Measurements from ENCODE around the gene STAT4. TPM values are rescaled to one million over a fixed set of nuclear protein-coding genes. Genes with fewer than 3 reads are reported as not detected.

Gene STAT4
- total RNA-seq, 4 donors from 2014 or later = 3.1 to 9.1 TPM; not detected in 2

DNA sequence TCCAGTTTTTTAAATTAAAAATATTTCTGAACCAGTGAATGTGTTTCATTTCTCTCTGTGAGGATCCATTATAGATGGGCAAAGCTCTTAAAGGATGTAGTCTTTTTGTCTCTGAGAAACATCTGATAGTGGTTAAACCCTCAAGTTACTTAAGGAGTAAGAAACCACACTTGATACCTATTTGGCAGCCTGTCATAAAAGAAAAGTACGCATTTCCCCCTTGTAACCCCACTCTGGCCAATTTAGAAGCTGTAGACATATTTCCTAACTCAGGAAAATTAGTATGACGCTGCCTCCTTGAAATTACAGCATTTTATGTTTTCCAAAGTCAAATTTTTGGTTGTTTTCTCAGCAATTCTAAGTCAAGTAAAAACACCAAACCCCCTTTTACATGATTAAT lies 2.0 kb downstream of the STAT4 start:
- TF ChIP-seq, protein P1, sequence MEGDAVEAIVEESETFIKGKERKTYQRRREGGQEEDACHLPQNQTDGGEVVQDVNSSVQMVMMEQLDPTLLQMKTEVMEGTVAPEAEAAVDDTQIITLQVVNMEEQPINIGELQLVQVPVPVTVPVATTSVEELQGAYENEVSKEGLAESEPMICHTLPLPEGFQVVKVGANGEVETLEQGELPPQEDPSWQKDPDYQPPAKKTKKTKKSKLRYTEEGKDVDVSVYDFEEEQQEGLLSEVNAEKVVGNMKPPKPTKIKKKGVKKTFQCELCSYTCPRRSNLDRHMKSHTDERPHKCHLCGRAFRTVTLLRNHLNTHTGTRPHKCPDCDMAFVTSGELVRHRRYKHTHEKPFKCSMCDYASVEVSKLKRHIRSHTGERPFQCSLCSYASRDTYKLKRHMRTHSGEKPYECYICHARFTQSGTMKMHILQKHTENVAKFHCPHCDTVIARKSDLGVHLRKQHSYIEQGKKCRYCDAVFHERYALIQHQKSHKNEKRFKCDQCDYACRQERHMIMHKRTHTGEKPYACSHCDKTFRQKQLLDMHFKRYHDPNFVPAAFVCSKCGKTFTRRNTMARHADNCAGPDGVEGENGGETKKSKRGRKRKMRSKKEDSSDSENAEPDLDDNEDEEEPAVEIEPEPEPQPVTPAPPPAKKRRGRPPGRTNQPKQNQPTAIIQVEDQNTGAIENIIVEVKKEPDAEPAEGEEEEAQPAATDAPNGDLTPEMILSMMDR (IDR thresholded peaks at IDR 0.05) = no peak
- TF ChIP-seq EP300 (IDR thresholded peaks at IDR 0.05; ENCODE audit: low read depth) (no peak), POLR2AphosphoS5 (IDR thresholded peaks at IDR 0.05) (no peak), POLR2A (IDR thresholded peaks at IDR 0.05) (no peak)
- in situ Hi-C loops (cut with MboI; ENCODE audit: low pct_ligation_motif_present in 1 of 4, low pct_unique_long_range_greater_than_20kb in 1 of 4, low sequenced_read_pairs in 3 of 4) = no loop called here
- Histone ChIP-seq H3K36me3 (no peaks in the 10 kb centered on the region), H3K4me3 (no peak overlapping the region), H3K4me1 (peaks cover 0 to 15% (median 3%) of the 10 kb centered on the region in 4 donors), H3K27me3 (no peaks in the 10 kb centered on the region), H3K9me3 (no peaks in the 10 kb centered on the region), H3K27ac (peak overlapping the region in 1 of 4 donors; percentile 19)
- intact Hi-C loops (cut with DNase I; ENCODE audit: low total_unique reads) = no loop called here
- no peak for DNase-seq
- WGBS, 2 donors (ENCODE audit: low coverage in 1 of 2) = 57 to 86% methylated on average over 2 of the region's 2 CpGs

DNA sequence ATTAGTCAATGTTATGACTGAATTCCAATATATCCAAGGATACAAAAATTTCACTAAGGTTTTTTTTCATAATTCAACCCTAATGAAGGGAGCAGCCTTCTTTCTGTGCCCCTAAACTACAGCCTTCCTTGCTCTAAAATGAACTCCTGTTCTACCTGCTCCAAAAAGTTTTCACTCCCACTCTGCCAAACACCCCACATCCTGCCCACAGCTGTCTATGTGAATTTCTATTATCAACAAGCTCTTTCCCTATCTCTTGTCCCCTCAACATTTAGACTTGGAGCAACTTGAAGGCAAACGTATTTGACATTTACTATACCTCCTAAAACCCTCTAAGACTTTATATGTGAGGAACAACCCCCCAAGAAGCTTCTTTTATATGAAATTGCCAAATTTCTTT lies 2.5 kb downstream of the STAT4 start:
- TF ChIP-seq POLR2AphosphoS5 (IDR thresholded peaks at IDR 0.05) = no peak
- TF ChIP-seq POLR2A (IDR thresholded peaks at IDR 0.05) = no peak
- TF ChIP-seq, protein P1 (IDR thresholded peaks at IDR 0.05) = no peak
- no peak for TF ChIP-seq EP300 (IDR thresholded peaks at IDR 0.05; ENCODE audit: low read depth)
- peaks cover 0 to 15% (median 3%) of the 10 kb centered on the region in 4 donors for H3K4me1 ChIP-seq
- WGBS, 2 donors (ENCODE audit: low coverage in 1 of 2) = 70 to 75% methylated on average over 1 of the region's 1 CpG
- H3K27me3 ChIP-seq = no peaks in the 10 kb centered on the region
- no peaks in the 10 kb centered on the region for H3K36me3 ChIP-seq
- in situ Hi-C loops (cut with MboI; ENCODE audit: low pct_ligation_motif_present in 1 of 4, low pct_unique_long_range_greater_than_20kb in 1 of 4, low sequenced_read_pairs in 3 of 4) = no loop called here
- no peak overlapping the region for H3K4me3 ChIP-seq
- no peak for DNase-seq
- H3K9me3 ChIP-seq = no peaks in the 10 kb centered on the region
- intact Hi-C loops (cut with DNase I; ENCODE audit: low total_unique reads) = no loop called here
- H3K27ac ChIP-seq = no peak overlapping the region

DNA sequence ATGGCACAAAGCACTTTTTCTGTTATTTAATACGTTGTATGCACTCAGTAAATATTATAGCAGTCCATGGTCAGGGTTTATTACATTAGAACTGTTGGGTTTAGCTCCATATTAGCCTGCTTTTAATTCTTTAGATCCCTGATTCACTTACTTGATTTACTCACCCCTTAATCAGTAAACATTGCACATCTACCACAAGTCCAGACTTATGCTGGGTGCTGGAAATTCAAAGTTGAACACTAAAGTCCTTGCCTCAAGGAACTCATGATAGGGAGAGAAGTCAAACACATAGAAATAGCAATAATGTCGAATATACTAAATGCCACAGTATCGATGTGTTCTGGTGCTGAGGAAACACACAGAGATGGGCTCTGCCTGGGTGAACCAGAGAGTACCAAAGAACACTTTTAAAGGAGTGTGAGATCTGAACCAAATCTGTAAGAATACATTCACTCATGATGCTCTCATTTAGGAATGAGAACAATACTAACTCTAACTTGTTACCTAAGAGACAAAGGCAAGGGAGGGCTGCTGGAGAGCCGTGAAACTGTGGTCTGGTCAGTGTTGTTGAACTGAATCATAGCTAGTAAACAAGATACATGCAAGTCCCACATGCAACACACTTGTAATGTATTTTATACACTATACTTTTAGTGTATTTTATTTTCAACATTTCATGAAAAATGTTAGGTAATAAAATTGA lies 4.9 kb downstream of the STAT4 start:
- H3K9me3 ChIP-seq = no peaks in the 10 kb centered on the region
- no peaks in the 10 kb centered on the region for H3K27me3 ChIP-seq
- 90 to 92% methylated on average over 4 of the region's 4 CpGs for WGBS, 2 donors (ENCODE audit: low coverage in 1 of 2)
- H3K36me3 ChIP-seq = no peaks in the 10 kb centered on the region
- H3K4me3 ChIP-seq = no peak overlapping the region
- intact Hi-C loops (cut with DNase I; ENCODE audit: low total_unique reads) (no loop called here), in situ Hi-C loops (cut with MboI; ENCODE audit: low pct_ligation_motif_present in 1 of 4, low pct_unique_long_range_greater_than_20kb in 1 of 4, low sequenced_read_pairs in 3 of 4) (no loop called here)
- TF ChIP-seq, protein P1 (IDR thresholded peaks at IDR 0.05) = no peak
- TF ChIP-seq EP300 (IDR thresholded peaks at IDR 0.05; ENCODE audit: low read depth) (no peak), POLR2AphosphoS5 (IDR thresholded peaks at IDR 0.05) (no peak), POLR2A (IDR thresholded peaks at IDR 0.05) (no peak)
- no peak overlapping the region for H3K27ac ChIP-seq
- DNase-seq = no peak
- H3K4me1 ChIP-seq = peaks cover 0 to 10% (median 1%) of the 10 kb centered on the region in 4 donors

DNA sequence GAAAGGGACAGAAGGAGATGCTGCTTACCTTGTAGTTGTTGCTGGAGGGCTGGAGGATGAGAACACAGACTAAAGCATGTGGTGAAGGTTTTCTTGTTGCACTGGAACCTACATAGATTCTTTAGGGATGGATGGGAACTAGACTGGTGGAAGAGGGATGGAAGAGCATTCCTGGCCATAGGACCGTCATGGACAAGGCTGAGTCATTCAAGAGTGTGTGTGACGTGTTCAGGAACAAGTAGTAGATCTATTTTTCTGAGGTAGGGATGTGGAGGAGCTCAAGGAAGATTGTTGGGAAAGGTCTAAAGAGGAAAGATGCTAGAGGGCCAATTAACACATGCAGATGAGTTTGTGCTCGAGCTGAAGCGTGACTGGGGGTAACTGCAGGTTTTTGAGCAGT lies 6.6 kb downstream of the STAT4 start:
- no peak overlapping the region for H3K4me3 ChIP-seq
- WGBS, 2 donors (ENCODE audit: low coverage in 1 of 2) = 79 to 88% methylated on average over 4 of the region's 4 CpGs
- H3K27ac ChIP-seq = no peak overlapping the region
- H3K36me3 ChIP-seq = no peaks in the 10 kb centered on the region
- H3K27me3 ChIP-seq = no peaks in the 10 kb centered on the region
- H3K9me3 ChIP-seq = no peaks in the 10 kb centered on the region
- intact Hi-C loops (cut with DNase I; ENCODE audit: low total_unique reads) (no loop called here), in situ Hi-C loops (cut with MboI; ENCODE audit: low pct_ligation_motif_present in 1 of 4, low pct_unique_long_range_greater_than_20kb in 1 of 4, low sequenced_read_pairs in 3 of 4) (no loop called here)
- no peak for TF ChIP-seq EP300 (IDR thresholded peaks at IDR 0.05; ENCODE audit: low read depth)
- TF ChIP-seq, protein P1 (IDR thresholded peaks at IDR 0.05) = no peak
- no peak for TF ChIP-seq POLR2A (IDR thresholded peaks at IDR 0.05)
- no peak for TF ChIP-seq POLR2AphosphoS5 (IDR thresholded peaks at IDR 0.05)
- no peak for DNase-seq
- no peaks in the 10 kb centered on the region for H3K4me1 ChIP-seq

Measured in transverse colon (tissue), 4 donors.